Left lung (tissue), 10 donors: ENCODE measurements around the gene SLC31A1. TPM values are rescaled to one million over a fixed set of nuclear protein-coding genes. Genes with fewer than 3 reads are reported as not detected.

Source experiments
- ATAC-seq: fragments of 200-7000 bp; cut with Tn5 transposase; one replicate; pipeline ENCODE4 v1.9.1; 2020; ENCODE audit warnings: moderate library complexity
- DNase-seq, 4 donors: peaks; one replicate each; pipeline ENCODE4 v3.0.0-alpha.2; 2013 to 2020
- H3K27ac ChIP-seq, 2 donors: fragments of 200-600 bp; sonication (generic) in 1 of 2; one replicate each; pipeline versions ENCODE4 v1.5.0 to v1.8.0; 2020 to 2021
- H3K27me3 ChIP-seq, 2 donors: fragments of 200-600 bp; sonication (generic) in 1 of 2; one replicate each; pipeline versions ENCODE4 v1.5.0 to v1.8.0; 2020 to 2021
- H3K36me3 ChIP-seq, 2 donors: fragments of 200-600 bp; sonication (generic) in 1 of 2; one replicate each; pipeline versions ENCODE4 v1.5.0 to v1.8.0; 2020 to 2021
- H3K4me1 ChIP-seq, 2 donors: fragments of 200-600 bp; one replicate each; pipeline ENCODE4 v1.8.0; 2021
- H3K4me3 ChIP-seq, 2 donors: fragments of 200-600 bp; sonication (generic) in 1 of 2; one replicate each; pipeline versions ENCODE4 v1.5.0 to v1.8.0; 2020 to 2021; ENCODE audit warnings: mild to moderate bottlenecking in 1 of 2
- H3K9me3 ChIP-seq, 2 donors: fragments of 200-600 bp; sonication (generic) in 1 of 2; one replicate each; pipeline versions ENCODE4 v1.5.0 to v1.8.0; 2020 to 2021
- intact Hi-C, 2 donors: fragments of 100-400 bp; cut with DNase I; formaldehyde crosslinking; loops; one replicate each; pipeline versions ENCODE4 v1.11.2 to v1.14.2; 2022
- polyA plus RNA-seq, 6 donors: library from polyadenylated mRNA; unstranded; fragments of 120-200 nt; gene quantifications; one replicate each; pipeline ENCODE4 v1.2.1, GENCODE V29; 2013; ENCODE audit not compliant: insufficient read length in 6 of 6
- total RNA-seq, 2 donors: library from RNA; stranded (reverse); fragmentation: NEBNext Ultra II Directional; extraction: Animal tissue kit (Norgen Biotek cat#: 25700); gene quantifications; one replicate each; pipeline ENCODE4 v1.2.1, GENCODE V29; 2021
- TF ChIP-seq, protein P1 (sequence below), 2 donors: fragments of 200-600 bp; sonication (generic) in 1 of 2; IDR thresholded peaks; one replicate each; pipeline versions ENCODE4 v1.5.0 to v1.8.0; 2021; ENCODE audit warnings: antibody characterized with exemption in 2 of 2
- donor health status: DM: no; HTN: yes; CAD: no.
- donor health status: DM: no; HTN: no; CAD: no.

The SLC31A1 gene
- total and polyA plus RNA-seq, 8 donors: 14.8 to 45.0 (median 17.1) TPM

- no peaks in the 10 kb centered on the region for H3K9me3 ChIP-seq
- intact Hi-C loops: no loop called here
- TF ChIP-seq, protein P1, sequence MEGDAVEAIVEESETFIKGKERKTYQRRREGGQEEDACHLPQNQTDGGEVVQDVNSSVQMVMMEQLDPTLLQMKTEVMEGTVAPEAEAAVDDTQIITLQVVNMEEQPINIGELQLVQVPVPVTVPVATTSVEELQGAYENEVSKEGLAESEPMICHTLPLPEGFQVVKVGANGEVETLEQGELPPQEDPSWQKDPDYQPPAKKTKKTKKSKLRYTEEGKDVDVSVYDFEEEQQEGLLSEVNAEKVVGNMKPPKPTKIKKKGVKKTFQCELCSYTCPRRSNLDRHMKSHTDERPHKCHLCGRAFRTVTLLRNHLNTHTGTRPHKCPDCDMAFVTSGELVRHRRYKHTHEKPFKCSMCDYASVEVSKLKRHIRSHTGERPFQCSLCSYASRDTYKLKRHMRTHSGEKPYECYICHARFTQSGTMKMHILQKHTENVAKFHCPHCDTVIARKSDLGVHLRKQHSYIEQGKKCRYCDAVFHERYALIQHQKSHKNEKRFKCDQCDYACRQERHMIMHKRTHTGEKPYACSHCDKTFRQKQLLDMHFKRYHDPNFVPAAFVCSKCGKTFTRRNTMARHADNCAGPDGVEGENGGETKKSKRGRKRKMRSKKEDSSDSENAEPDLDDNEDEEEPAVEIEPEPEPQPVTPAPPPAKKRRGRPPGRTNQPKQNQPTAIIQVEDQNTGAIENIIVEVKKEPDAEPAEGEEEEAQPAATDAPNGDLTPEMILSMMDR (IDR thresholded peaks at IDR 0.05): no peak
- no peaks in the 10 kb centered on the region for H3K4me1 ChIP-seq
- H3K4me3 ChIP-seq: no peak overlapping the region
- no peaks in the 10 kb centered on the region for H3K27me3 ChIP-seq
- H3K27ac ChIP-seq: no peak overlapping the region
- no peak for DNase-seq
- ATAC-seq: no peak
- peaks cover 0 to 85% of the 10 kb centered on the region in 2 donors for H3K36me3 ChIP-seq
Measured at GRCh38 chr9:113267911-113268566, 46.7 kb downstream of the SLC31A1 start.

DNA sequence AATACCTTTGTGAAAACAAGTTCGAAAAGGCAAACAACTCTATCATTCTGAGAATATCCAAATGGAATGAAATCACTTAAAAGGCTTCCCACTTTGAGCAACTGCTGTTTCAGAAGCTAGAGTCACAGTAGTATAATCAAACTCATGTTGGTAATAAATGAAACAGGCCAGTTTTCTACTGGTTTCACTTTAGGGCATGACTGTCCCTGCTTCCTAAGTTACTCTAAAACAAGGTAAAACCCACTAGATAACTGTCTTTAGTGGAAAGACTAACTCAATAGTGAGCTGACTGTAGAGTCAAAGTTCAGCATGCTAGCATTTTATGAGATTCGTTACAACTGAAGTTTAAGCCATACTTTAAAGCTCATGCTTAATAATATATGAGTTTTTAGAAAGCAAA is 48.0 kb downstream of the SLC31A1 start:
- TF ChIP-seq, protein P1 (IDR thresholded peaks at IDR 0.05): no peak
- Histone ChIP-seq H3K4me3 (no peak overlapping the region), H3K27ac (no peak overlapping the region), H3K36me3 (peaks cover 0 to 84% of the 10 kb centered on the region in 2 donors), H3K4me1 (peaks cover 0 to 10% of the 10 kb centered on the region in 2 donors), H3K9me3 (no peaks in the 10 kb centered on the region), H3K27me3 (no peaks in the 10 kb centered on the region)
- DNase-seq (no peak), ATAC-seq (no peak)
- intact Hi-C loops: no loop called here

GRCh38 chr9:113269871-113270270 is 48.5 kb downstream of the SLC31A1 start:
- intact Hi-C loops: no loop called here
- ATAC-seq (no peak), DNase-seq (no peak)
- H3K4me3 ChIP-seq: no peak overlapping the region
- no peak overlapping the region for H3K27ac ChIP-seq
- H3K27me3 ChIP-seq: no peaks in the 10 kb centered on the region
- H3K9me3 ChIP-seq: no peaks in the 10 kb centered on the region
- peaks cover 0 to 82% of the 10 kb centered on the region in 2 donors for H3K36me3 ChIP-seq
- H3K4me1 ChIP-seq: peaks cover 0 to 14% of the 10 kb centered on the region in 2 donors
- TF ChIP-seq, protein P1 (IDR thresholded peaks at IDR 0.05): no peak

DNA sequence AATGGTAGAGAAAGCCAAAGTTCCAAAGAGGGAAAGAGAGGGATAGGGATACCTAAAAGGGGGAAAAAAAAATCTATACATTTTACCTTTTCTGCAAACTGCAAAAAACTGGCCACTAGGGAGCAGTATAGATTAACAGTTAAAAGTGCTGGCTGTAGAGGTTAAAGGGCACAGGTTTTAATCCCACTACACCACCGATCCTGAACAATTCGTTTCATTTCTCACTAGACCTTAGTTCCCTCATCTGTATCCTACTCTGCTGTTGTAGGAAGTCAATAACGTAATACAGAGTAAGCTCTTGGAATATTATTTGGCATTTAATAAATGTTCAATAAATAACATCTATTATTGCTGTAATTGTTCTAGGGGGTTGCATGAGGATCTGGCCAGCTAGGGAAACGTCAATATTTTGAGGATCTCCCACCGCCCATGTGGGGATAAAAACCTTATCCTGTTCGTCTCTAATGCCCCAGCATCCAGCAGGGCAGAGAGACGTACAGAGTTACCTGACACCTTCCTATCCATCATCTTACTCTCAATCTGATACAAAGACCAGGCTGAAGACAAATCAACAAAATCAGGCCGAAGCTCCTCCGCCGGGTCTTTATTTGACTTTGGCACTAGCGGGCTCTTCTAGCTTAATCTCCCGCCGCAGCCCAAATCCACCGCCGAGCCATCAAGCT is 53.3 kb downstream of the SLC31A1 start:
- H3K9me3 ChIP-seq: no peaks in the 10 kb centered on the region
- H3K27me3 ChIP-seq: no peaks in the 10 kb centered on the region
- intact Hi-C loops: no loop called here
- TF ChIP-seq, protein P1 (IDR thresholded peaks at IDR 0.05): peak; percentile 62 to 65
- ATAC-seq: peak; percentile 74
- peaks cover 0 to 65% of the 10 kb centered on the region in 2 donors for H3K36me3 ChIP-seq
- peak in 2 of 4 donors; percentile 32 to 62 for DNase-seq
- H3K4me1 ChIP-seq: peaks cover 5 to 33% of the 10 kb centered on the region in 2 donors
- peak overlapping the region; percentile 90 to 92 for H3K27ac ChIP-seq
- H3K4me3 ChIP-seq: peak overlapping the region; percentile 76 to 78
